Chondrocyte (in vitro differentiated cells): ENCODE data around the gene RETNLB. TPM values are rescaled to one million over a fixed set of nuclear protein-coding genes. Genes with fewer than 3 reads are reported as not detected.

Experiments
- DNase-seq: peaks from one replicate; pipeline ENCODE4 v3.0.0; 2021; ENCODE audit warnings: mixed read lengths, low spot score
- H3K27ac Mint-ChIP-seq: one replicate; pipeline ENCODE4 v1.8.0; 2021; ENCODE audit warnings: mild to moderate bottlenecking, moderate library complexity, mixed read lengths; ENCODE audit not compliant: unreplicated experiment
- H3K27me3 Mint-ChIP-seq: 2 replicates; pipeline ENCODE4 v1.8.0; 2021; ENCODE audit warnings: low read depth, mixed read lengths
- H3K36me3 Mint-ChIP-seq: 2 replicates; pipeline ENCODE4 v1.8.0; 2021; ENCODE audit warnings: low read depth, mixed read lengths
- H3K4me1 Mint-ChIP-seq: 2 replicates; pipeline ENCODE4 v1.8.0; 2021; ENCODE audit warnings: low read depth, mild to moderate bottlenecking, mixed read lengths
- H3K4me3 Mint-ChIP-seq: one replicate; pipeline ENCODE4 v1.8.0; 2021; ENCODE audit warnings: mild to moderate bottlenecking, moderate library complexity, mixed read lengths; ENCODE audit not compliant: unreplicated experiment
- H3K9me3 Mint-ChIP-seq: 2 replicates; pipeline ENCODE4 v1.8.0; 2021; ENCODE audit warnings: low read depth, mixed read lengths
- total RNA-seq: library from RNA; stranded (reverse); gene quantifications from 3 replicates; pipeline ENCODE4 v1.2.1, GENCODE V29; 2021
- TF ChIP-seq, protein P1 (sequence below): fragments of 200-600 bp; sonication (generic); IDR thresholded peaks from 2 replicates; pipeline ENCODE4 v1.5.0; 2021; ENCODE audit warnings: antibody characterized with exemption, mild to moderate bottlenecking, moderate library complexity

Gene RETNLB
- total RNA-seq, 1 donor from 2014 or later: not detected

GRCh38 chr3:108713009-108713516 is 44.1 kb downstream of the RETNLB start:
- peaks cover 13% of the 10 kb centered on the region for H3K27me3 Mint-ChIP-seq
- no peak overlapping the region for H3K4me3 Mint-ChIP-seq
- DNase-seq: no peak
- H3K9me3 Mint-ChIP-seq: peaks cover 6% of the 10 kb centered on the region
- no peak overlapping the region for H3K27ac Mint-ChIP-seq
- no peaks in the 10 kb centered on the region for H3K36me3 Mint-ChIP-seq
- TF ChIP-seq, protein P1, sequence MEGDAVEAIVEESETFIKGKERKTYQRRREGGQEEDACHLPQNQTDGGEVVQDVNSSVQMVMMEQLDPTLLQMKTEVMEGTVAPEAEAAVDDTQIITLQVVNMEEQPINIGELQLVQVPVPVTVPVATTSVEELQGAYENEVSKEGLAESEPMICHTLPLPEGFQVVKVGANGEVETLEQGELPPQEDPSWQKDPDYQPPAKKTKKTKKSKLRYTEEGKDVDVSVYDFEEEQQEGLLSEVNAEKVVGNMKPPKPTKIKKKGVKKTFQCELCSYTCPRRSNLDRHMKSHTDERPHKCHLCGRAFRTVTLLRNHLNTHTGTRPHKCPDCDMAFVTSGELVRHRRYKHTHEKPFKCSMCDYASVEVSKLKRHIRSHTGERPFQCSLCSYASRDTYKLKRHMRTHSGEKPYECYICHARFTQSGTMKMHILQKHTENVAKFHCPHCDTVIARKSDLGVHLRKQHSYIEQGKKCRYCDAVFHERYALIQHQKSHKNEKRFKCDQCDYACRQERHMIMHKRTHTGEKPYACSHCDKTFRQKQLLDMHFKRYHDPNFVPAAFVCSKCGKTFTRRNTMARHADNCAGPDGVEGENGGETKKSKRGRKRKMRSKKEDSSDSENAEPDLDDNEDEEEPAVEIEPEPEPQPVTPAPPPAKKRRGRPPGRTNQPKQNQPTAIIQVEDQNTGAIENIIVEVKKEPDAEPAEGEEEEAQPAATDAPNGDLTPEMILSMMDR: no peak
- no peaks in the 10 kb centered on the region for H3K4me1 Mint-ChIP-seq

Other genes starting within 250 kb of the RETNLB start
- 0.05 to 0.17 TPM (median 0.05 TPM) in 3 replicates for gene MYH15, start 246.8 kb downstream of the RETNLB start, total RNA-seq
- 5.7 to 9.4 TPM (median 5.8 TPM) in 3 replicates for gene CIP2A, start 168.0 kb downstream of the RETNLB start, total RNA-seq
- 8.5 to 11.0 TPM (median 9.5 TPM) in 3 replicates for gene DZIP3, start 167.7 kb downstream of the RETNLB start, total RNA-seq
- gene TRAT1, start 65.4 kb upstream of the RETNLB start, total RNA-seq: not detected in 3 replicates
- gene GUCA1C, start 196.5 kb upstream of the RETNLB start, total RNA-seq: not detected in 3 replicates